ENCODE results near the gene FUT3.

FUT3 gene

GRCh38 chr19:5805462-5806132, 45.7 kb downstream of the FUT3 start:
- intact Hi-C loops (cut with DNase I), result no loop called here

GRCh38 chr19:5804516-5805461, 46.5 kb downstream of the FUT3 start, which contains the start of gene NRTN:
Gene NRTN (plus strand): TSS chr19:5805067. CDS start chr19:5824166, 19,099 bp downstream.
- intact Hi-C loops (cut with DNase I), result no loop called here

More at GRCh38 chr19:5805462-5806132, 45.7 kb downstream of the FUT3 start:
- peak in 1 of 10 donors; percentile 87 for DNase-seq

GRCh38 chr19:5803752-5804515, 47.3 kb downstream of the FUT3 start:
- DNase-seq, result peak in 7 of 10 donors; percentile 41 to 93 (median 55)
- intact Hi-C loops (cut with DNase I), result no loop called here

More at GRCh38 chr19:5804516-5805461, 46.5 kb downstream of the FUT3 start, which contains the start of gene NRTN:
- DNase-seq, result no peak

- intact Hi-C loops (cut with DNase I), result no loop called here
- DNase-seq, result no peak
Observed at GRCh38 chr19:5803441-5803751, 47.9 kb downstream of the FUT3 start.

GRCh38 chr19:5801796-5802619, 49.2 kb downstream of the FUT3 start:
- intact Hi-C loops (cut with DNase I), result no loop called here
- no peak for DNase-seq

GRCh38 chr19:5800361-5801270, 50.6 kb downstream of the FUT3 start:
- intact Hi-C loops (cut with DNase I), result no loop called here
- no peak for DNase-seq

GRCh38 chr19:5799247-5800241, 51.7 kb downstream of the FUT3 start:
- DNase-seq, result no peak
- intact Hi-C loops (cut with DNase I), result no loop called here

GRCh38 chr19:5798244-5798643, 53.0 kb downstream of the FUT3 start:
- intact Hi-C loops (cut with DNase I), result no loop called here
- DNase-seq, result no peak

- intact Hi-C loops (cut with DNase I), result no loop called here
- no peak for DNase-seq
Observed at GRCh38 chr19:5795382-5795919, 55.8 kb downstream of the FUT3 start.

GRCh38 chr19:5793188-5793587, 58.1 kb downstream of the FUT3 start:
- intact Hi-C loops (cut with DNase I), result loop anchor here (5.0 kb wide), 2 partner anchors 71 to 109 kb away; partner anchors contain the start of genes CATSPERD, LONP1, NDUFA11 and VMAC
- DNase-seq, result no peak

Data from posterior cingulate gyrus (tissue), 11 donors.